Measurements from ENCODE around the gene TTC34. TPM values are rescaled to one million over a fixed set of nuclear protein-coding genes. Genes with fewer than 3 reads are reported as not detected.
"Not testable (repeated sequence)": the region's sequence is repeated elsewhere in the genome, so short reads cannot be mapped to it uniquely, and the experiment has no call there.

The TTC34 gene
- total RNA-seq, 1 experiment from 2014 or later, result 0.92 TPM

DNA sequence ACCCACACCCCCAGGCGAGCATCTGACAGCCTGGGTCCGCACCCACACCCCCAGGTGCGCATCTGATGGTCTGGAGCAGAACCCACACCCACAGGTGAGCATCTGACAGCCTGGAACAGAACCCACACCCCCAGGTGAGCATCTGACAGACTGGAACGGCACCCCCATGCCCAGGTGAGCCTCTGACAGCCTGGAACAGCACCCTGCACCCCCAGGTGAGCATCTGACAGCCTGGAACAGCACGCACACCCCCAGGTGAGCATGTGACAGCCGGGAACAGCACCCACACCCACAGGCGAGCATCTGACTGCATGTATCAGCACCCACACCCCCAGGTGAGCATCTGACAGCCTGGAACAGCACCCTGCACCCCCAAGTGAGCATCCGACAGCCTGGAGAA lies 115.8 kb downstream of the TTC34 start:
- H2BK120ac ChIP-seq (ENCODE audit: low read depth, low read length, poor library complexity, severe bottlenecking); H4K20me1 ChIP-seq (ENCODE audit: control insufficient read depth, insufficient read depth, insufficient read length); H3K18ac ChIP-seq (ENCODE audit: insufficient read length, low read depth, low read length); H2BK15ac ChIP-seq (ENCODE audit: low read depth, low read length); H3K9ac ChIP-seq (ENCODE audit: extremely low read depth, insufficient read length, low read length); H3K56ac ChIP-seq (ENCODE audit: insufficient read length, low read depth, low read length); H3K36me3 Mint-ChIP-seq (ENCODE audit: insufficient read depth in 1 of 3, low read depth in 3 of 3); H2BK20ac ChIP-seq (ENCODE audit: low read depth, low read length, poor library complexity, severe bottlenecking); H2AFZ ChIP-seq (ENCODE audit: low read length); H3K27me3 ChIP-seq (ENCODE audit: insufficient read depth, low read length); H3K79me1 ChIP-seq (ENCODE audit: insufficient read depth, low read depth, low read length, poor library complexity, severe bottlenecking); H3K4me2 ChIP-seq (ENCODE audit: insufficient read depth, insufficient read length, low read length); H4K5ac ChIP-seq (ENCODE audit: insufficient read length, low read depth, low read length); H3K27ac ChIP-seq (ENCODE audit: insufficient read length, low read depth, low read length); H3K14ac ChIP-seq (ENCODE audit: insufficient read depth, low read length); H3K4me1 Mint-ChIP-seq; H3K23ac ChIP-seq (ENCODE audit: insufficient read length, low read depth, low read length); H4K91ac ChIP-seq (ENCODE audit: insufficient read length, low read depth, low read length); H2BK12ac ChIP-seq (ENCODE audit: insufficient read length, low read depth, low read length); H3K79me2 ChIP-seq (ENCODE audit: insufficient read depth, low read length); H2AK5ac ChIP-seq (ENCODE audit: insufficient read length, low read length); H2BK5ac ChIP-seq (ENCODE audit: insufficient read length, low read length); H3K4me3 Mint-ChIP-seq; H3K27ac Mint-ChIP-seq; H3T11ph ChIP-seq (ENCODE audit: low read length); H4K8ac ChIP-seq (replicated peaks; ENCODE audit: insufficient read length, low read depth, low read length); H3K4ac ChIP-seq (ENCODE audit: low read depth, low read length); DNase-seq; H3K23me2 ChIP-seq (ENCODE audit: insufficient read length, low read depth, low read length, poor library complexity, severe bottlenecking); H3K27me3 Mint-ChIP-seq (ENCODE audit: low read depth); H3K4me1 ChIP-seq (ENCODE audit: insufficient read depth, low read length): not testable (repeated sequence)
- peaks cover 17% of the 10 kb centered on the region for H3K9me3 ChIP-seq (ENCODE audit: control insufficient read depth, low read depth, low read length)
- peaks cover 30 to 39% of the 10 kb centered on the region in 2 experiments for H3K9me3 Mint-ChIP-seq
- WGBS (ENCODE audit: extremely low coverage, insufficient read length, low lambda C conversion rate), result no CpG with 5 or more reads among the region's 8 CpGs

DNA sequence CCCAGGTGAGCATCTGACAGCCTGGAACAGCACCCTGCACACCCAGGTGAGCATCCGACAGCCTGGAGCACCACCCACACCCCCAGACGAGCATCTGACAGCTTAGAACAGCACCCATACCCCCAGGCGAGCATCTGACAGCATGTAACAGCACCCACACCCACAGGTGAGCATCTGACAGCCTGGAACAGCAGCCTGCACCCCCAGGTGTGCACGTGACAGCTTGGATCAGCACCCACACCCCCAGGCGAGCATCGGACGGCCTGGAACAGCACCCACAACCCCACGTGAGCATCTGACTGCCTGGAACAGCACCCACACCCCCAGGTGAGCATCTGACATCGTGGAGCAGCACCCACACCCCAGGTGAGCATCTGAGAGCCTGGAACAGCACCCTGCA lies 116.6 kb downstream of the TTC34 start:
- H3K9ac ChIP-seq (ENCODE audit: extremely low read depth, insufficient read length, low read length); H2BK15ac ChIP-seq (ENCODE audit: low read depth, low read length); H3K4me2 ChIP-seq (ENCODE audit: insufficient read depth, insufficient read length, low read length); H4K8ac ChIP-seq (replicated peaks; ENCODE audit: insufficient read length, low read depth, low read length); H3K27ac ChIP-seq (ENCODE audit: insufficient read length, low read depth, low read length); H4K91ac ChIP-seq (ENCODE audit: insufficient read length, low read depth, low read length); H2BK5ac ChIP-seq (ENCODE audit: insufficient read length, low read length); H2AFZ ChIP-seq (ENCODE audit: low read length); H4K20me1 ChIP-seq (ENCODE audit: control insufficient read depth, insufficient read depth, insufficient read length); H3K36me3 Mint-ChIP-seq (ENCODE audit: insufficient read depth in 1 of 3, low read depth in 3 of 3); H3K23ac ChIP-seq (ENCODE audit: insufficient read length, low read depth, low read length); H3K27ac Mint-ChIP-seq; H2BK120ac ChIP-seq (ENCODE audit: low read depth, low read length, poor library complexity, severe bottlenecking); H3K18ac ChIP-seq (ENCODE audit: insufficient read length, low read depth, low read length); H2AK5ac ChIP-seq (ENCODE audit: insufficient read length, low read length); H2BK20ac ChIP-seq (ENCODE audit: low read depth, low read length, poor library complexity, severe bottlenecking); H3K4me3 Mint-ChIP-seq; H3K79me2 ChIP-seq (ENCODE audit: insufficient read depth, low read length); H3K23me2 ChIP-seq (ENCODE audit: insufficient read length, low read depth, low read length, poor library complexity, severe bottlenecking); DNase-seq; H3K56ac ChIP-seq (ENCODE audit: insufficient read length, low read depth, low read length); H4K5ac ChIP-seq (ENCODE audit: insufficient read length, low read depth, low read length); H3T11ph ChIP-seq (ENCODE audit: low read length); H3K4me1 ChIP-seq (ENCODE audit: insufficient read depth, low read length); H2BK12ac ChIP-seq (ENCODE audit: insufficient read length, low read depth, low read length); H3K79me1 ChIP-seq (ENCODE audit: insufficient read depth, low read depth, low read length, poor library complexity, severe bottlenecking); H3K27me3 Mint-ChIP-seq (ENCODE audit: low read depth); H3K4ac ChIP-seq (ENCODE audit: low read depth, low read length); H3K14ac ChIP-seq (ENCODE audit: insufficient read depth, low read length); H3K27me3 ChIP-seq (ENCODE audit: insufficient read depth, low read length); H3K4me1 Mint-ChIP-seq: not testable (repeated sequence)
- H3K9me3 ChIP-seq (ENCODE audit: control insufficient read depth, low read depth, low read length), result peaks cover 17% of the 10 kb centered on the region
- no CpG with 5 or more reads among the region's 9 CpGs for WGBS (ENCODE audit: extremely low coverage, insufficient read length, low lambda C conversion rate)
- peaks cover 30 to 39% of the 10 kb centered on the region in 2 experiments for H3K9me3 Mint-ChIP-seq

Measured in H9 (cell line).